ENCODE data around the gene CLIP2. TPM values are rescaled to one million over a fixed set of nuclear protein-coding genes. Genes with fewer than 3 reads are reported as not detected.

CLIP2 gene
- total RNA-seq, 1 experiment from 2014 or later: 21.6 TPM

GRCh38 chr7:74283858-74284447 lies 5.3 kb upstream of the CLIP2 start:
- Histone ChIP-seq H4K91ac (ENCODE audit: insufficient read length, low read depth, low read length) (no peak overlapping the region), H2BK15ac (ENCODE audit: low read depth, low read length) (no peak overlapping the region), H3K27me3 (ENCODE audit: insufficient read depth, low read length) (no peaks in the 10 kb centered on the region), H2BK5ac (ENCODE audit: insufficient read length, low read length) (no peak overlapping the region), H3K14ac (ENCODE audit: insufficient read depth, low read length) (no peak overlapping the region), H3K23ac (ENCODE audit: insufficient read length, low read depth, low read length) (no peak overlapping the region), H3K9me3 (ENCODE audit: control insufficient read depth, low read depth, low read length) (no peaks in the 10 kb centered on the region), H2BK20ac (ENCODE audit: low read depth, low read length, poor library complexity, severe bottlenecking) (no peak overlapping the region), H2AK5ac (ENCODE audit: insufficient read length, low read length) (no peak overlapping the region), H3K4ac (ENCODE audit: low read depth, low read length) (no peak overlapping the region), H3K4me1 (ENCODE audit: insufficient read depth, low read length) (no peaks in the 10 kb centered on the region; the same call in 1 of the 2 replicates), H4K20me1 (ENCODE audit: control insufficient read depth, insufficient read depth, insufficient read length) (no peaks in the 10 kb centered on the region), H3K9ac (ENCODE audit: extremely low read depth, insufficient read length, low read length) (no peak overlapping the region), H3K4me2 (ENCODE audit: insufficient read depth, insufficient read length, low read length) (no peak overlapping the region), H3K23me2 (ENCODE audit: insufficient read length, low read depth, low read length, poor library complexity, severe bottlenecking) (peaks cover 2% of the 10 kb centered on the region), H3T11ph (ENCODE audit: low read length) (no peak overlapping the region), H3K79me2 (ENCODE audit: insufficient read depth, low read length) (no peaks in the 10 kb centered on the region), H4K8ac (replicated peaks; ENCODE audit: insufficient read length, low read depth, low read length) (no peak overlapping the region), H2AFZ (ENCODE audit: low read length) (no peak overlapping the region), H2BK12ac (ENCODE audit: insufficient read length, low read depth, low read length) (no peak overlapping the region), H3K27ac (ENCODE audit: insufficient read length, low read depth, low read length) (no peak overlapping the region), H4K5ac (ENCODE audit: insufficient read length, low read depth, low read length) (no peak overlapping the region), H2BK120ac (ENCODE audit: low read depth, low read length, poor library complexity, severe bottlenecking) (no peak overlapping the region), H3K18ac (ENCODE audit: insufficient read length, low read depth, low read length) (no peak overlapping the region), H3K56ac (ENCODE audit: insufficient read length, low read depth, low read length) (no peak overlapping the region), H3K79me1 (ENCODE audit: insufficient read depth, low read depth, low read length, poor library complexity, severe bottlenecking) (no peaks in the 10 kb centered on the region)
- DNase-seq: no peak
- no CpG with 5 or more reads among the region's 9 CpGs for WGBS (ENCODE audit: extremely low coverage, insufficient read length, low lambda C conversion rate)
- H3K36me3 Mint-ChIP-seq (ENCODE audit: insufficient read depth in 1 of 3, low read depth in 3 of 3): no peaks in the 10 kb centered on the region; a peak in 1 of 7 replicates
- peak overlapping the region in 1 of 2 experiments; percentile 23; a peak in 1 of 5 replicates for H3K4me3 Mint-ChIP-seq
- peak overlapping the region in 1 of 3 experiments; percentile 27; a peak in 1 of 7 replicates for H3K27ac Mint-ChIP-seq
- peaks cover 36% of the 10 kb centered on the region for H3K27me3 Mint-ChIP-seq (ENCODE audit: low read depth)
- H3K4me1 Mint-ChIP-seq: peaks cover 33 to 47% of the 10 kb centered on the region in 2 experiments
- TF ChIP-seq CTCF (conservative IDR thresholded peaks at IDR 0.05): no peak
- no peaks in the 10 kb centered on the region; a peak in 1 of 5 replicates for H3K9me3 Mint-ChIP-seq

All from H9 (cell line).